Psoas muscle (tissue), 8 donors: ENCODE measurements around the gene MBNL1. TPM values are rescaled to one million over a fixed set of nuclear protein-coding genes. Genes with fewer than 3 reads are reported as not detected.
A peak's percentile ranks its signal among the peaks of the same experiment; 100 is the strongest.

Experiments used
- ATAC-seq, 4 donors: fragments of 200-7000 bp; cut with Tn5 transposase; one replicate each; pipeline ENCODE4 v1.9.1; 2020; ENCODE audit warnings: moderate library complexity in 3 of 4, mild to moderate bottlenecking in 2 of 4
- DNase-seq, 2 donors: peaks; one replicate each; pipeline ENCODE4 v3.0.0-alpha.2; 2020
- H3K27ac ChIP-seq: fragments of 200-600 bp; one replicate; pipeline ENCODE4 v1.8.0; 2022
- H3K27me3 ChIP-seq, 3 donors: fragments of 200-600 bp in 1 of 3; one replicate each; pipeline versions ENCODE4 v1.6.1 to v1.8.0; 2013 to 2022; ENCODE audit warnings: low read length in 2 of 3, mild to moderate bottlenecking in 2 of 3, moderate library complexity in 1 of 3; ENCODE audit not compliant: insufficient read depth in 3 of 3
- H3K36me3 ChIP-seq, 2 donors: fragments of 200-600 bp in 1 of 2; one replicate each; pipeline versions ENCODE4 v1.6.1 to v1.8.0; 2013 to 2022; ENCODE audit warnings: low read depth in 1 of 2, mild to moderate bottlenecking in 1 of 2, moderate library complexity in 1 of 2; ENCODE audit not compliant: insufficient read depth in 1 of 2
- H3K4me1 ChIP-seq: fragments of 200-600 bp; one replicate; pipeline ENCODE4 v1.8.0; 2022
- H3K4me3 ChIP-seq: fragments of 200-600 bp; one replicate; pipeline ENCODE4 v1.8.0; 2022; ENCODE audit warnings: mild to moderate bottlenecking
- H3K9me3 ChIP-seq: fragments of 200-600 bp; one replicate; pipeline ENCODE4 v1.8.0; 2022
- WGBS, 3 donors: extraction: QIAGEN DNeasy Blood & Tissue Kit; methylation state at CpG; one replicate each; pipeline versions ENCODE4 v1.1.6 to v1.1.7; 2013; 5-methylcytosine and 5-hydroxymethylcytosine counted together
- intact Hi-C, 2 donors: fragments of 100-400 bp; cut with DNase I; formaldehyde crosslinking; loops; one replicate each; pipeline versions ENCODE4 v1.11.0 to v1.14.2; 2022
- polyA plus RNA-seq, 3 donors: library from polyadenylated mRNA; stranded (reverse); fragments of 200-250 nt; gene quantifications; one replicate each; pipeline ENCODE4 v1.2.3, GENCODE V29; 2013
- total RNA-seq, 4 donors: library from RNA; stranded (reverse); fragmentation: NEBNext Ultra II Directional in 2 of 4; extraction: Animal tissue kit (Norgen Biotek cat#: 25700) in 2 of 4; gene quantifications; one replicate each; pipeline versions ENCODE4 v1.2.1 to v1.2.4, GENCODE V29; 2021 to 2023
- TF ChIP-seq, protein P1 (sequence below): fragments of 200-600 bp; IDR thresholded peaks from one replicate; pipeline ENCODE4 v1.8.0; 2022; ENCODE audit warnings: antibody characterized with exemption
- donor health status: healthy with polysubstance abuse.
- donor health status: DM: no; HTN: no; CAD: no; lungs with moderate emphysema.
- donor health status: Bipolar disorder and iron deficiency.
- donor health status: healthy.
- donor health status: DM: yes; HTN: yes; CAD: no.
- donor health status: DM: no; HTN: no; CAD: no.
- donor health status: DM: no; HTN: no; CAD: no.
- donor health status: DM: yes; HTN: yes; CAD: no.

The MBNL1 gene
- total and polyA plus RNA-seq, 7 donors = 27.4 to 281 (median 179) TPM

GRCh38 chr3:152283492-152284381 lies 15.0 kb downstream of the MBNL1 start:
- DNase-seq (no peak), ATAC-seq (peak in 2 of 4 donors; percentile 18 to 32)
- Histone ChIP-seq H3K27me3 (no peaks in the 10 kb centered on the region), H3K9me3 (no peaks in the 10 kb centered on the region), H3K36me3 (no peaks in the 10 kb centered on the region), H3K4me1 (peaks cover 72% of the 10 kb centered on the region), H3K27ac (peak overlapping the region; percentile 99), H3K4me3 (peak overlapping the region; percentile 33)
- WGBS, 3 donors = 87 to 96% (median 90%) methylated on average over 2 of the region's 2 CpGs
- TF ChIP-seq, protein P1, sequence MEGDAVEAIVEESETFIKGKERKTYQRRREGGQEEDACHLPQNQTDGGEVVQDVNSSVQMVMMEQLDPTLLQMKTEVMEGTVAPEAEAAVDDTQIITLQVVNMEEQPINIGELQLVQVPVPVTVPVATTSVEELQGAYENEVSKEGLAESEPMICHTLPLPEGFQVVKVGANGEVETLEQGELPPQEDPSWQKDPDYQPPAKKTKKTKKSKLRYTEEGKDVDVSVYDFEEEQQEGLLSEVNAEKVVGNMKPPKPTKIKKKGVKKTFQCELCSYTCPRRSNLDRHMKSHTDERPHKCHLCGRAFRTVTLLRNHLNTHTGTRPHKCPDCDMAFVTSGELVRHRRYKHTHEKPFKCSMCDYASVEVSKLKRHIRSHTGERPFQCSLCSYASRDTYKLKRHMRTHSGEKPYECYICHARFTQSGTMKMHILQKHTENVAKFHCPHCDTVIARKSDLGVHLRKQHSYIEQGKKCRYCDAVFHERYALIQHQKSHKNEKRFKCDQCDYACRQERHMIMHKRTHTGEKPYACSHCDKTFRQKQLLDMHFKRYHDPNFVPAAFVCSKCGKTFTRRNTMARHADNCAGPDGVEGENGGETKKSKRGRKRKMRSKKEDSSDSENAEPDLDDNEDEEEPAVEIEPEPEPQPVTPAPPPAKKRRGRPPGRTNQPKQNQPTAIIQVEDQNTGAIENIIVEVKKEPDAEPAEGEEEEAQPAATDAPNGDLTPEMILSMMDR = no peak
- intact Hi-C loops = no loop called here

GRCh38 chr3:152284906-152285305 lies 16.2 kb downstream of the MBNL1 start:
- Histone ChIP-seq H3K4me3 (peak overlapping the region; percentile 33), H3K9me3 (no peaks in the 10 kb centered on the region), H3K27me3 (no peaks in the 10 kb centered on the region), H3K36me3 (no peaks in the 10 kb centered on the region), H3K4me1 (peaks cover 74% of the 10 kb centered on the region), H3K27ac (peak overlapping the region; percentile 99)
- ATAC-seq (no peak), DNase-seq (no peak)
- TF ChIP-seq, protein P1 = no peak
- intact Hi-C loops = no loop called here
- WGBS, 3 donors = 46 to 68% (median 48%) methylated on average over 3 of the region's 3 CpGs

DNA sequence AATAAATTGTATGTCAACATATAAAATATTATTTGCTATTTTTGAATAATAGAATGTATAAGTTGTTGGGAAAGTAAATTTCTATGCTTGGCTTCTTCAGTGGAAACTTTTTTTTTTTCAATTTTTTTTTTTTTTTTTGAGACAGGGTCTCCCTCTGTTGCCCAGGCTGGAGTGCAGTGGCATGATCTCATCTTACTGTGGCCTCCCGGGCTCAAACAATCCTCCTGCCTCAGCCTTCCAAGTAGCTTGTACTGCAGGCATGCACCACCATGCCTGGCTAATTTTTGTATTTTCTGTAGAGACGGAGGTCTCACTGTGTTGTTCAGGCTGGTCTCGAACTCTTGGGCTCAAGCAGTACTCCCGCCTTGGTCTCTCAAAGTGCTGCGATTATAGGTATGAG lies 16.8 kb downstream of the MBNL1 start:
- intact Hi-C loops = no loop called here
- peak overlapping the region; percentile 99 for H3K27ac ChIP-seq
- TF ChIP-seq, protein P1 = no peak
- no peaks in the 10 kb centered on the region for H3K9me3 ChIP-seq
- ATAC-seq (no peak), DNase-seq (no peak)
- H3K4me3 ChIP-seq = peak overlapping the region; percentile 1
- peaks cover 74% of the 10 kb centered on the region for H3K4me1 ChIP-seq
- H3K36me3 ChIP-seq = no peaks in the 10 kb centered on the region
- WGBS, 3 donors = 87 to 95% (median 94%) methylated on average over 5 of the region's 5 CpGs
- no peaks in the 10 kb centered on the region for H3K27me3 ChIP-seq

DNA sequence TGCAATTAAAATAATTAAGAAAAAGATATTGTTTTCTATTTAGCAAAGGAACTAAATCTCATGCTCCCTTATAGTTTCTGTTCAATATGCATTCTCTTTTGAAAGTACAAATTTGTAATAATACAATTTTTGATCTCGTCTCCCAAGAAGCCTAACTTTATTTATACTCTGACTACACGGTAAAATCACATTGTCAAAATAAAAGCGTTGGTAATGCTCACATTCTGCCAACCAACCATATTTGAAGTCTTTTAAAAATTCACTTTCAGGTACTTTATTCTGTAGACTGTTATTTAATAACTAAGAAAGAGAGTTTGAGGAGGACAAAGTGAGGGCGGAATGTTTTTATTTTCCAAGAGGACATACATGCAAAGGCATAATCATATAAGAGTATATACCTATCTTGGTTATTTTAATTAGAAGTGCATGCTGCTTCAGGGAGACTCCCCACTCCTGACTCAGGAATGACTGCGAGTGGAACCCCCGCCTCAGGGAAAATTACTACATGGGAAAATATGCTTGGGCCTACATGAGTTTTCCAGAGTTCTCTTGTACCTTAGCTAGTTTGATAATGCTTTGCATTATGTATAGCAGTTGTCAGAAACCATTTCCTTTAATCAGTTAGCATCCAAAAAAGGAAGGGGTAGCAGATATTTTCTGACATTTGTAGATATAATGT lies 19.3 kb downstream of the MBNL1 start:
- Histone ChIP-seq H3K27ac (peak overlapping the region; percentile 94), H3K27me3 (no peaks in the 10 kb centered on the region), H3K36me3 (no peaks in the 10 kb centered on the region), H3K9me3 (no peaks in the 10 kb centered on the region), H3K4me3 (peak overlapping the region; percentile 40), H3K4me1 (peaks cover 74% of the 10 kb centered on the region)
- TF ChIP-seq, protein P1 = no peak
- ATAC-seq (peak in 2 of 4 donors; percentile 22 to 25), DNase-seq (no peak)
- WGBS, 3 donors = 48 to 61% (median 53%) methylated on average over 6 of the region's 6 CpGs
- intact Hi-C loops = no loop called here
